HEK293 (cell line): ENCODE measurements around the gene LPP.
A peak's percentile ranks its signal among the peaks of the same experiment; 100 is the strongest.

Source experiments
- CTCF ChIA-PET: fragments of 350-600 bp; formaldehyde crosslinking; extraction: SDS; loops from one replicate; lab custom pipeline; 2021; ENCODE audit warnings: antibody characterized with exemption; lab: Yijun Ruan, JAX
- POLR2A ChIA-PET: fragments of 300-600 bp; formaldehyde crosslinking; extraction: SDS; loops from one replicate; lab custom pipeline; 2020; ENCODE audit warnings: antibody characterized with exemption, inconsistent platforms; lab: Yijun Ruan, JAX
- H3K27ac ChIP-seq: fragments of 200-500 bp; sonication (Bioruptor generic); 2 replicates; pipeline ENCODE4 v1.5.1; 2014; ENCODE audit warnings: low read depth, low read length, control low read depth, inconsistent platforms; ENCODE audit errors: extremely low read depth
- H3K36me3 ChIP-seq, 2 experiments: fragments of 200-500 bp in 1 of 2; sonication (Bioruptor generic) in 1 of 2; 1 replicate in 1 of 2; 2 replicates in 1 of 2; pipeline ENCODE4 v1.5.1; 2014 to 2017; ENCODE audit warnings: inconsistent platforms in 2 of 2, low read length in 2 of 2; ENCODE audit not compliant: control insufficient read depth in 2 of 2, insufficient read depth in 1 of 2
- H3K4me1 ChIP-seq: fragments of 200-500 bp; sonication (Bioruptor generic); 2 replicates; pipeline ENCODE4 v1.5.1; 2014; ENCODE audit warnings: mild to moderate bottlenecking, low read length, inconsistent platforms; ENCODE audit not compliant: control insufficient read depth, insufficient read depth
- H3K4me3 ChIP-seq: 2 replicates; pipeline ENCODE4 v1.5.1; 2011; ENCODE audit warnings: low read depth, mild to moderate bottlenecking, control low read depth, low read length, moderate library complexity
- H3K9me3 ChIP-seq: fragments of 200-500 bp; sonication (Bioruptor generic); 2 replicates; pipeline ENCODE4 v1.5.1; 2014; ENCODE audit warnings: low read depth, low read length, inconsistent platforms; ENCODE audit not compliant: control insufficient read depth, insufficient read depth
- BCL11A ChIP-seq: fragments of 450-650 bp; formaldehyde crosslinking; IDR thresholded peaks from 2 replicates; pipeline ENCODE4 v1.5.1; 2016; ENCODE audit warnings: low read depth, missing biosample characterization, missing genetic modification characterization
- IKZF3 ChIP-seq: fragments of 450-650 bp; IDR thresholded peaks from 2 replicates; pipeline ENCODE4 v1.5.0; 2018; ENCODE audit warnings: missing biosample characterization, mild to moderate bottlenecking, missing genetic modification characterization, moderate library complexity
- RBAK ChIP-seq: fragments of 450-650 bp; formaldehyde crosslinking; IDR thresholded peaks from 2 replicates; pipeline ENCODE4 v1.5.1; 2016; ENCODE audit warnings: missing biosample characterization, missing genetic modification characterization
- SALL2 ChIP-seq: fragments of 450-650 bp; formaldehyde crosslinking; IDR thresholded peaks from 2 replicates; pipeline ENCODE4 v1.5.0; 2017; ENCODE audit warnings: missing biosample characterization, mild to moderate bottlenecking, missing genetic modification characterization, borderline replicate concordance
- SCRT1 ChIP-seq: fragments of 450-650 bp; formaldehyde crosslinking; IDR thresholded peaks from 2 replicates; pipeline ENCODE4 v1.5.1; 2016; ENCODE audit warnings: missing biosample characterization, missing genetic modification characterization, borderline replicate concordance
- SETDB1 ChIP-seq: IDR thresholded peaks from one replicate; pipeline ENCODE4 v1.6.1; 2017; ENCODE audit warnings: mild to moderate bottlenecking, low read length, moderate library complexity, mixed read lengths; ENCODE audit not compliant: insufficient read length
- ZFHX2 ChIP-seq: fragments of 450-650 bp; formaldehyde crosslinking; conservative IDR thresholded peaks from 2 replicates; pipeline ENCODE4 v1.5.1; 2016; ENCODE audit warnings: missing biosample characterization, missing genetic modification characterization
- ZFP69B ChIP-seq: fragments of 450-650 bp; formaldehyde crosslinking; IDR thresholded peaks from 2 replicates; pipeline ENCODE4 v1.5.1; 2016; ENCODE audit warnings: missing biosample characterization, missing genetic modification characterization
- ZNF140 ChIP-seq: fragments of 450-650 bp; formaldehyde crosslinking; IDR thresholded peaks from 2 replicates; pipeline ENCODE4 v1.5.1; 2016; ENCODE audit warnings: missing biosample characterization, missing genetic modification characterization
- ZNF221 ChIP-seq: fragments of 450-650 bp; formaldehyde crosslinking; IDR thresholded peaks from 2 replicates; pipeline ENCODE4 v1.5.1; 2017; ENCODE audit warnings: missing biosample characterization, missing genetic modification characterization, borderline replicate concordance
- ZNF335 ChIP-seq: fragments of 450-650 bp; formaldehyde crosslinking; conservative IDR thresholded peaks from 2 replicates; pipeline ENCODE4 v1.5.1; 2016; ENCODE audit warnings: missing biosample characterization, missing genetic modification characterization
- ZNF341 ChIP-seq: fragments of 450-650 bp; formaldehyde crosslinking; IDR thresholded peaks from 2 replicates; pipeline ENCODE4; 2016; ENCODE audit warnings: low read depth, missing biosample characterization, missing genetic modification characterization
- ZNF404 ChIP-seq: fragments of 450-650 bp; formaldehyde crosslinking; IDR thresholded peaks from 2 replicates; pipeline ENCODE4 v1.5.1; 2017; ENCODE audit warnings: missing biosample characterization, missing genetic modification characterization
- ZNF426 ChIP-seq: fragments of 450-650 bp; formaldehyde crosslinking; IDR thresholded peaks from 2 replicates; pipeline ENCODE4 v1.5.1; 2017; ENCODE audit warnings: missing biosample characterization, missing genetic modification characterization, mild to moderate bottlenecking, inconsistent platforms, moderate library complexity
- ZNF48 ChIP-seq: fragments of 450-650 bp; formaldehyde crosslinking; IDR thresholded peaks from 2 replicates; pipeline ENCODE4 v1.5.1; 2016; ENCODE audit warnings: missing biosample characterization, missing genetic modification characterization
- ZNF558 ChIP-seq: fragments of 450-650 bp; formaldehyde crosslinking; IDR thresholded peaks from 2 replicates; pipeline ENCODE4 v1.5.1; 2016; ENCODE audit warnings: missing biosample characterization, missing genetic modification characterization
- ZNF626 ChIP-seq: fragments of 450-650 bp; sonication (Bioruptor Pico); formaldehyde crosslinking; IDR thresholded peaks from 2 replicates; pipeline ENCODE4 v1.5.1; 2018; ENCODE audit warnings: missing biosample characterization, missing genetic modification characterization, inconsistent platforms
- ZNF837 ChIP-seq: fragments of 450-650 bp; formaldehyde crosslinking; IDR thresholded peaks from 2 replicates; pipeline ENCODE4 v1.5.1; 2016; ENCODE audit warnings: missing biosample characterization, missing genetic modification characterization
- TF ChIP-seq, protein P1 (sequence below): fragments of 450-650 bp; formaldehyde crosslinking; IDR thresholded peaks from 2 replicates; pipeline ENCODE4 v1.5.1; 2017; ENCODE audit warnings: missing biosample characterization, missing genetic modification characterization
- TF ChIP-seq, protein P2 (sequence below): fragments of 450-650 bp; formaldehyde crosslinking; IDR thresholded peaks from 2 replicates; pipeline ENCODE4 v1.5.1; 2017; ENCODE audit warnings: missing biosample characterization, missing genetic modification characterization
- TF ChIP-seq, protein P3 (sequence below): fragments of 450-650 bp; formaldehyde crosslinking; IDR thresholded peaks from 2 replicates; pipeline ENCODE4 v1.5.1; 2016; ENCODE audit warnings: missing biosample characterization, missing genetic modification characterization
- TF ChIP-seq, protein P4 (sequence below): fragments of 450-650 bp; formaldehyde crosslinking; IDR thresholded peaks from 2 replicates; pipeline ENCODE4 v1.5.1; 2016; ENCODE audit warnings: missing biosample characterization, missing genetic modification characterization
- TF ChIP-seq, protein P5 (sequence below): sonication (generic); formaldehyde crosslinking; IDR thresholded peaks from 2 replicates; pipeline ENCODE4 v1.8.1; 2022; ENCODE audit warnings: mild to moderate bottlenecking, moderate library complexity, missing genetic modification reagents

LPP gene

DNA sequence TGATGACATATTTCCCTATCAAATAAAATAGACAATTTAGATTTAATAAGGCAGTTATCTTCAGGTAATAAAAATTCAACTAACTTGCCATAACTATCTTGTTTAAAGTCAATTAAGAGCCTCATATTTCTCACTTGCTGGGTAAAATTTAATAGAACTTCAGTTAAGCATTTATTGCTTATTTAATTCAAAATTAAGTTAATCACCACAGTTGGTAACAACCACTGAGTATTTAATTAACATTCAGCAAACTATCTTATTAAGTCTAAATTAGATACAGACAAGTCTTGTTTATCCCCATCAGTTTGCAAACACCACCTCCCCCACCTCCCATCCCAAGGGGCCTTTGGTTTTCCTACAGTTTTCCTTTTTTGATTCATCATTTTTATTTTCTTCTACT is 14.7 kb downstream of the LPP start (continued):
- TF ChIP-seq, protein P1, sequence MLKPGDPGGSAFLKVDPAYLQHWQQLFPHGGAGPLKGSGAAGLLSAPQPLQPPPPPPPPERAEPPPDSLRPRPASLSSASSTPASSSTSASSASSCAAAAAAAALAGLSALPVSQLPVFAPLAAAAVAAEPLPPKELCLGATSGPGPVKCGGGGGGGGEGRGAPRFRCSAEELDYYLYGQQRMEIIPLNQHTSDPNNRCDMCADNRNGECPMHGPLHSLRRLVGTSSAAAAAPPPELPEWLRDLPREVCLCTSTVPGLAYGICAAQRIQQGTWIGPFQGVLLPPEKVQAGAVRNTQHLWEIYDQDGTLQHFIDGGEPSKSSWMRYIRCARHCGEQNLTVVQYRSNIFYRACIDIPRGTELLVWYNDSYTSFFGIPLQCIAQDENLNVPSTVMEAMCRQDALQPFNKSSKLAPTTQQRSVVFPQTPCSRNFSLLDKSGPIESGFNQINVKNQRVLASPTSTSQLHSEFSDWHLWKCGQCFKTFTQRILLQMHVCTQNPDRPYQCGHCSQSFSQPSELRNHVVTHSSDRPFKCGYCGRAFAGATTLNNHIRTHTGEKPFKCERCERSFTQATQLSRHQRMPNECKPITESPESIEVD (tag by site-specific recombination), result 0 out of 2 replicates have a peak, but pooled peaks have one; percentile 26
- TF ChIP-seq SCRT1 (tag by site-specific recombination) (no peak), ZFP69B (tag by site-specific recombination) (no peak)

DNA sequence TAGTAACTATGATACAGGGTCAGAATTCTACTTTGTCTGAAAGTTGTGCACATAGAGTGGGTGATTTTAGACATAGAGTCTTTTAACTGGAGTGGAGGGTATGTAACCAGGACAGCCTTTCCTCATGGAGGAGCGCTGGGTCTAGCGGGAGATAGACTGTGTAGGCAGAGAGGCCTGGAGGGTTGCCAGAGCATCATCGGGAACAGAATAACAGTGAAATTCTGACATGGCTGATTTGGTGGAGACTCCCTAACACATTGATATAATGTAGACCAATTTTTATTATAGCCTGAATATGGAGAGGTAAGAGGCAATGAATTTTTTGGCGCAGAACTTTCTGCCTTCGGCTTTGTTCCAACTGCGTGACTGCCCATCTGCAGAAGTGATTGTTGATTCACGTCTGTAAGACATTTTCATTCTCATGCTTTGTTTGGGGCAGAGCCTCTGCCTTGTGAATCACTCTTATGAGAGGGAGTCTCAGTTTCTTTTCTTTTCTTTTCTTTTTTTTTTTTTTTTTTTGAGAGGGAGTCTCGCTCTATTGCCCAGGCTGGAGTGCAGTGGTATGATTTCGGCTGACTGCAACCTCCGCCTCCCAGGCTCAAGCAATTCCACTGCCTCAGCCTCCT is 16.0 kb downstream of the LPP start:
- H3K27ac ChIP-seq, result no peak overlapping the region
- peaks cover 0 to 3% of the 10 kb centered on the region in 2 experiments; a peak in 2 of 3 replicates for H3K36me3 ChIP-seq
- ChIA-PET CTCF (no interaction called here), POLR2A (interaction anchor here (0.7 kb wide), 1 partner anchor 264 kb away, joined by 6 read pairs; no protein-coding TSS in a partner anchor)
- no peaks in the 10 kb centered on the region for H3K9me3 ChIP-seq
- H3K4me1 ChIP-seq, result no peaks in the 10 kb centered on the region
- no peak overlapping the region for H3K4me3 ChIP-seq
- TF ChIP-seq ZNF426 (tag by site-specific recombination), result no peak
- no peak for TF ChIP-seq SETDB1
- TF ChIP-seq, protein P2, sequence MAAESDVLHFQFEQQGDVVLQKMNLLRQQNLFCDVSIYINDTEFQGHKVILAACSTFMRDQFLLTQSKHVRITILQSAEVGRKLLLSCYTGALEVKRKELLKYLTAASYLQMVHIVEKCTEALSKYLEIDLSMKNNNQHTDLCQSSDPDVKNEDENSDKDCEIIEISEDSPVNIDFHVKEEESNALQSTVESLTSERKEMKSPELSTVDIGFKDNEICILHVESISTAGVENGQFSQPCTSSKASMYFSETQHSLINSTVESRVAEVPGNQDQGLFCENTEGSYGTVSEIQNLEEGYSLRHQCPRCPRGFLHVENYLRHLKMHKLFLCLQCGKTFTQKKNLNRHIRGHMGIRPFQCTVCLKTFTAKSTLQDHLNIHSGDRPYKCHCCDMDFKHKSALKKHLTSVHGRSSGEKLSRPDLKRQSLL, result no peak
- TF ChIP-seq ZNF837, result no peak
- no peak for TF ChIP-seq ZNF140 (tag by site-specific recombination)
- 0 out of 2 replicates have a peak, but pooled peaks have one; percentile 12 for TF ChIP-seq ZFHX2 (tag by site-specific recombination)

DNA sequence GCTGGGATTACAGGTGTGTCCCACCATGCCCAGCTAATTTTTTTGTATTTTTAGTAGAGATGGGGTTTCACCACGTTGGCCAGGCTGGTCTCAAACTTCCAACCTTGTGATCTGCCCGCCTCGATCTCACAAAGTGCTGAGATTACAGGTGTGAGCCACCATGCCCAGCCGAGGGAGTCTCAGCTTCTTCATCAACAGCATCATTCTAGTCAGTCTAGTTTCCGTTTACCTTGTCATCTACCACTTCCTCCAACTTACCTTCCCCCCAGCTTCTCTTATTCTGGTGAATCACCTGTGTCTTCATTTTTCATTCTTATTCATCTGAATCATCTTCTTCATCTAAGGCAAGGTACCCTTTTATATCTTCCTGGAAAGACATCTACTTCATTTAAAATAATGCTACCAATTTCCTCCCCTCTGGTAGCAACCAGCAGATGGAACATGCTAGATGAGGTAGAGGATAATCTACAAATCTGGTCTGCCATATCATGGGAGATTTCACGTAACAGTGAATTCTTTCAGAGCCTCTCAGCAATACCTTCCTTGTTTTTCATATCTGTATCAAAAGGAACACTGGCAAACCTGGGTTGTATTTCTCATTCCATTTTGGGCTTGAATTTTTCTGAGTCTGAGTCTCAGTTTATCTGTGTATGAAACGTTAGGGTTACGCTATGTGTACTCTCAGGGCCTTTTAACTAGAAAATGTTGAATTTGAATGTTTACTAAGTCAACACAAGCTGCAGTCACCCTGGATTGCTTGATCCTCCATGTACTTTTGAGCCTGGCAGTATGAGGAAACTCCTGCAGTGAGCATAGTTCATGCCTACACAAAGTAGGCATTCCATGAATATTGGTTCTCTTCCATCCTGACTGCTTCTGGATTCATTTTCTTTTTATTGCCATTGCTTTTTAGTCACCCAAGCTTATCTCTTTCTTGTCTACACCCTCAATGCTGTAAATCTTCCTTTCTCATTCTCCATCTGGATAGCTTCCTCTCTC is 16.8 kb downstream of the LPP start:
- no peak overlapping the region for H3K4me3 ChIP-seq
- no peaks in the 10 kb centered on the region for H3K9me3 ChIP-seq
- no peak overlapping the region for H3K27ac ChIP-seq
- CTCF ChIA-PET, result interaction anchor here (0.8 kb wide), 1 partner anchor 35 kb away, joined by 3 read pairs; no protein-coding TSS in a partner anchor
- no peaks in the 10 kb centered on the region for H3K4me1 ChIP-seq
- peaks cover 0 to 3% of the 10 kb centered on the region in 2 experiments; a peak in 2 of 3 replicates for H3K36me3 ChIP-seq
- POLR2A ChIA-PET, result interaction anchor here (0.7 kb wide), 1 partner anchor 265 kb away, joined by 6 read pairs; no protein-coding TSS in a partner anchor
- TF ChIP-seq SALL2 (tag by site-specific recombination) (no peak), ZNF221 (no peak), ZNF626 (tag by site-specific recombination) (no peak), RBAK (tag by site-specific recombination) (no peak), ZNF335 (tag by site-specific recombination) (no peak), ZNF341 (tag by site-specific recombination) (no peak), BCL11A (tag by site-specific recombination) (no peak), ZNF48 (tag by site-specific recombination) (no peak), IKZF3 (tag by site-specific recombination) (no peak), ZNF404 (tag by site-specific recombination) (no peak), ZNF558 (tag by site-specific recombination) (no peak)
- TF ChIP-seq, protein P3, sequence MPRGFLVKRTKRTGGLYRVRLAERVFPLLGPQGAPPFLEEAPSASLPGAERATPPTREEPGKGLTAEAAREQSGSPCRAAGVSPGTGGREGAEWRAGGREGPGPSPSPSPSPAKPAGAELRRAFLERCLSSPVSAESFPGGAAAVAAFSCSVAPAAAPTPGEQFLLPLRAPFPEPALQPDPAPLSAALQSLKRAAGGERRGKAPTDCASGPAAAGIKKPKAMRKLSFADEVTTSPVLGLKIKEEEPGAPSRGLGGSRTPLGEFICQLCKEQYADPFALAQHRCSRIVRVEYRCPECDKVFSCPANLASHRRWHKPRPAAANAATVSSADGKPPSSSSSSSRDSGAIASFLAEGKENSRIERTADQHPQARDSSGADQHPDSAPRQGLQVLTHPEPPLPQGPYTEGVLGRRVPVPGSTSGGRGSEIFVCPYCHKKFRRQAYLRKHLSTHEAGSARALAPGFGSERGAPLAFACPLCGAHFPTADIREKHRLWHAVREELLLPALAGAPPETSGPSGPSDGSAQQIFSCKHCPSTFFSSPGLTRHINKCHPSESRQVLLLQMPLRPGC (tag by site-specific recombination), result no peak
- TF ChIP-seq, protein P4, sequence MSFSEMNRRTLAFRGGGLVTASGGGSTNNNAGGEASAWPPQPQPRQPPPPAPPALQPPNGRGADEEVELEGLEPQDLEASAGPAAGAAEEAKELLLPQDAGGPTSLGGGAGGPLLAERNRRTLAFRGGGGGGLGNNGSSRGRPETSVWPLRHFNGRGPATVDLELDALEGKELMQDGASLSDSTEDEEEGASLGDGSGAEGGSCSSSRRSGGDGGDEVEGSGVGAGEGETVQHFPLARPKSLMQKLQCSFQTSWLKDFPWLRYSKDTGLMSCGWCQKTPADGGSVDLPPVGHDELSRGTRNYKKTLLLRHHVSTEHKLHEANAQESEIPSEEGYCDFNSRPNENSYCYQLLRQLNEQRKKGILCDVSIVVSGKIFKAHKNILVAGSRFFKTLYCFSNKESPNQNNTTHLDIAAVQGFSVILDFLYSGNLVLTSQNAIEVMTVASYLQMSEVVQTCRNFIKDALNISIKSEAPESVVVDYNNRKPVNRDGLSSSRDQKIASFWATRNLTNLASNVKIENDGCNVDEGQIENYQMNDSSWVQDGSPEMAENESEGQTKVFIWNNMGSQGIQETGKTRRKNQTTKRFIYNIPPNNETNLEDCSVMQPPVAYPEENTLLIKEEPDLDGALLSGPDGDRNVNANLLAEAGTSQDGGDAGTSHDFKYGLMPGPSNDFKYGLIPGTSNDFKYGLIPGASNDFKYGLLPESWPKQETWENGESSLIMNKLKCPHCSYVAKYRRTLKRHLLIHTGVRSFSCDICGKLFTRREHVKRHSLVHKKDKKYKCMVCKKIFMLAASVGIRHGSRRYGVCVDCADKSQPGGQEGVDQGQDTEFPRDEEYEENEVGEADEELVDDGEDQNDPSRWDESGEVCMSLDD (tag by site-specific recombination), result no peak
- TF ChIP-seq, protein P5, sequence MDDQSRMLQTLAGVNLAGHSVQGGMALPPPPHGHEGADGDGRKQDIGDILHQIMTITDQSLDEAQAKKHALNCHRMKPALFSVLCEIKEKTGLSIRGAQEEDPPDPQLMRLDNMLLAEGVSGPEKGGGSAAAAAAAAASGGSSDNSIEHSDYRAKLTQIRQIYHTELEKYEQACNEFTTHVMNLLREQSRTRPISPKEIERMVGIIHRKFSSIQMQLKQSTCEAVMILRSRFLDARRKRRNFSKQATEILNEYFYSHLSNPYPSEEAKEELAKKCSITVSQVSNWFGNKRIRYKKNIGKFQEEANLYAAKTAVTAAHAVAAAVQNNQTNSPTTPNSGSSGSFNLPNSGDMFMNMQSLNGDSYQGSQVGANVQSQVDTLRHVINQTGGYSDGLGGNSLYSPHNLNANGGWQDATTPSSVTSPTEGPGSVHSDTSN (CRISPR knock-in tag), result no peak
